Effector memory CD4-positive, alpha-beta T cell (primary cell): ENCODE data around the gene FAU.

Experiments used
- DNase-seq, 3 donors: peaks; one replicate each; pipeline ENCODE4 v3.0.0-alpha.2; 2020
- H3K27ac ChIP-seq: 2 replicates; pipeline ENCODE4 v1.7.0; 2013; ENCODE audit warnings: mild to moderate bottlenecking, low read length, moderate library complexity; ENCODE audit not compliant: insufficient read depth, poor library complexity, severe bottlenecking
- H3K27me3 ChIP-seq: replicated peaks from 2 replicates; pipeline ENCODE4 v1.7.0; 2013; ENCODE audit warnings: mild to moderate bottlenecking, low read length; ENCODE audit not compliant: insufficient read depth, control insufficient read depth, poor library complexity, severe bottlenecking
- H3K36me3 ChIP-seq: 2 replicates; pipeline ENCODE4 v1.7.0; 2013; ENCODE audit warnings: mild to moderate bottlenecking, low read length, moderate library complexity; ENCODE audit not compliant: control insufficient read depth, insufficient read depth
- H3K4me1 ChIP-seq: 2 replicates; pipeline ENCODE4 v1.7.0; 2013; ENCODE audit warnings: low read length, mild to moderate bottlenecking; ENCODE audit not compliant: control insufficient read depth, insufficient read depth, poor library complexity, severe bottlenecking
- H3K4me3 ChIP-seq: 2 replicates; pipeline ENCODE4 v1.7.0; 2013; ENCODE audit warnings: low read length, low read depth, mild to moderate bottlenecking; ENCODE audit not compliant: insufficient read depth, poor library complexity, severe bottlenecking
- H3K9me3 ChIP-seq: 2 replicates; pipeline ENCODE4 v1.7.0; 2013; ENCODE audit warnings: mild to moderate bottlenecking, low read length, moderate library complexity; ENCODE audit not compliant: control insufficient read depth
- total RNA-seq, 3 donors: gene quantifications; one replicate each; lab custom pipeline; 2026; lab: John Stamatoyannopoulos, UW

FAU gene
- 232 to 389 (median 334) reads per million in 3 donors for total RNA-seq

DNA sequence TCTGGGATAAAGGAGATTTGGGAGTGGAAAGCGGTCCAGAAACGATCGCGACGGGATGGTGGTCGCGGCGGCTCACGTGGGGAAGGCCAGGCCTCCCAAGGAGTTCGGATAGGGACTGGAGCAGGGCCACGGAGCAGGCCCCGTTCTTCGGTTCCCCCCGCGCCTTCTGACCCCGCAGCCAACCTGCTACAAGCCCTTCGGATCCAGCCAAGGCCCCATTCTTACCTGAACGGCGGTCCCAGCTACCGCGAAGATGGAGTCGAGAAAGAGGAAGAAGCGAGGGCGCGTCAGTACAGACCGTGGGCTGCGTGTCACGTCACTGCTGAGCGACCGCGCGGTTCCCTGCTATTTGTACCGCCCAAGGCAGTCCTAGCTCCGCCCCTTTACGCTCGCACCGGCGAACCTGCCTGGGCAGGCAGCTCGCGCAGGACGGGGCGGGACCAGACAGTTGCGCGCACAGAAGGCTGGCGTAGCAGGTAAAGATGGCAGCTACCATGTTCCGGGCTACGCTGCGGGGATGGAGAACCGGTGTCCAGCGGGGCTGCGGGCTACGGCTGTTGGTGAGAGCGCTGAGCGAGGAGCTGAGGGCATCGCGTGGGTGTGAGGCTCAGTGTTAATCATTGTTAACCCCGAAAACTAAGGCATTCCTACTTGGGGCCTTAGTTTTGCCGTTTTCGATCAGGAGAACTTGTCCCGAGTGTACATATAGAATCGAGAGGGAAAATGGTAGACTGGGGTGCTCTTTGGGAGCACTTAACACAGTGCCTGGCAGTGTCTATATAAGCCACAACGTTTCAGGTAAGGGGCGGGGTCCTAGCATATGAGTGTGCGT is at the start of gene FAU, which contains the start of gene MRPL49:
Gene FAU, minus strand, starts transcription at position 270 of the 832 bp plus-strand sequence. CDS start 321 bp downstream, outside the sequence.
Gene MRPL49, plus strand, starts transcription at position 457 of the 832 bp plus-strand sequence. Its CDS starts 26 bp downstream, at position 483.
- Histone ChIP-seq H3K36me3 (peaks cover 58% of the 10 kb centered on the region), H3K4me1 (peaks cover 15% of the 10 kb centered on the region), H3K27me3 (no peaks in the 10 kb centered on the region), H3K27ac (peak within 1 kb of the TSS; percentile 94), H3K9me3 (no peaks in the 10 kb centered on the region), H3K4me3 (peak within 1 kb of the TSS; percentile 80)
- peak; percentile 97 to 98 (median 97) for DNase-seq

DNA sequence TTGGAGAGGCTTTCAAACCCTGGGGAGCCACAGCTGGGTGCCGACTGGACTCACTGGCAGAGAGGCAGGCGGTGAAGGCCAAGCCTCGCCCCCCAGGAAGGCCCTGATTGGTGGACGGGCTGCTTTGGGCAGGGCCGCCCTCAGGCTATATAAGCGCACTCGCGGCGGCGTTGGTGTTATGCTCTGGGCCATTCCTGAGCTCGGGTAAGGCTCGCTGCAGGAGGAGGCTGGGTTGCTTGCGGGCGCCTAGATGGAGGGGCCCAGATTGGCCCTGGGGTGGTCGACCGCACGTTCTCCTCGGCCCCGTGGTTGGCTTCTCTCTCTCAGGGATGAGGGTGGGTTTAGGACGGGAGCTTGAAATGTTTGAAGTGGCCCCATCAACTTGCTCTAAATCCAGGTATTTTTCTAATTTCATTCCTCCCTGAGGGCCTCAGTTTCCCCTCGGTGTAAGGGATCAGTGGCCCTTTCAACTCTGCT is 48.2 kb upstream of the FAU start, which contains the start of gene SPDYC:
Gene SPDYC, plus strand, starts transcription at position 176 of the 477 bp plus-strand sequence. CDS start 1,125 bp downstream, outside the sequence.
- Histone ChIP-seq H3K27me3 (no peaks in the 10 kb centered on the region), H3K4me1 (no peaks in the 10 kb centered on the region), H3K27ac (no peak within 1 kb of the TSS), H3K9me3 (no peaks in the 10 kb centered on the region), H3K4me3 (no peak within 1 kb of the TSS), H3K36me3 (no peaks in the 10 kb centered on the region)
- no peak for DNase-seq

DNA sequence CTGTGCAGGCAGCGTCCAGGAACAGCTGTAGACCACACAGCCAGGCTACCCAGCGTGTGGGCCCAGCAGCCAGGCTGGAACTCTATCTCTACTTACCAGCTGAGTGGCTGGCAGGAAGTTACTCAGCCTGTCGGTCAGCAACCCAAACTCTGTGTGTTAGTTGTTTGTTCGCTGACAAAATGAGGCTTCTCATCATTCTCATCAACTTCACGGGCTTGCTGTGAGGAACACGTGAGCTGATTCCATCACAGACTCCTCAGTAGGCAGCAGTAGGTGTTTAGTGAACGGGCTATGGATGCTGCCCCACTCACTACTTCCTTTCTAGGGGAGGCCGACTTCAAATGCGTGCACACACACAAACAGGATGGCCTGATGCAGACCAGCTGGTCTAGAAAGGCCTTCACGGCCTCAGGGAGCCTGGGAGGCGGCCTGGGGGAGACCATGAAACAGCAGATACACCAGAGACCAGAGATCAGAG is 47.3 kb upstream of the FAU start:
- no peaks in the 10 kb centered on the region for H3K4me1 ChIP-seq
- no peaks in the 10 kb centered on the region for H3K27me3 ChIP-seq
- no peak overlapping the region for H3K27ac ChIP-seq
- no peaks in the 10 kb centered on the region for H3K9me3 ChIP-seq
- no peak overlapping the region for H3K4me3 ChIP-seq
- H3K36me3 ChIP-seq, result no peaks in the 10 kb centered on the region
- no peak for DNase-seq

DNA sequence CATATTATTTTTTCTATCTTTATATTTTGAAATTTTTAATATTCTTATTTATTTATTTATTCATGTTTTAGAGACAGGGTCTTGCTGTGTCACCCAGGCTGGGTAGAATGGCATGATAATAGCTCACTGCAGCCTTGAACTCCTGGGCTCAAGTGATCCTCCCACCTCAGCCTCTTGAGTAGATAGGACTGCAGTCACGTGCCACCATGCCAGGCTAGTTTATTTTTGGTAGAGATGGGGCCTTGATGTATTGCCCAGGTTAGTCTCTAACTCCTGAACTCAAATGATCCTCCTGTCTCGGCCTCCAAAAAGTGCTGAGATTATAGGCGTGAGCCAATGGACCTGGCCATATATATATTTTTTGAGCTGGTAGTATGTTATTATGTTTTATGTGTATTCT is 45.7 kb upstream of the FAU start:
- Histone ChIP-seq H3K4me3 (no peak overlapping the region), H3K4me1 (no peaks in the 10 kb centered on the region), H3K36me3 (no peaks in the 10 kb centered on the region), H3K27ac (no peak overlapping the region), H3K27me3 (no peaks in the 10 kb centered on the region), H3K9me3 (no peaks in the 10 kb centered on the region)
- no peak for DNase-seq

DNA sequence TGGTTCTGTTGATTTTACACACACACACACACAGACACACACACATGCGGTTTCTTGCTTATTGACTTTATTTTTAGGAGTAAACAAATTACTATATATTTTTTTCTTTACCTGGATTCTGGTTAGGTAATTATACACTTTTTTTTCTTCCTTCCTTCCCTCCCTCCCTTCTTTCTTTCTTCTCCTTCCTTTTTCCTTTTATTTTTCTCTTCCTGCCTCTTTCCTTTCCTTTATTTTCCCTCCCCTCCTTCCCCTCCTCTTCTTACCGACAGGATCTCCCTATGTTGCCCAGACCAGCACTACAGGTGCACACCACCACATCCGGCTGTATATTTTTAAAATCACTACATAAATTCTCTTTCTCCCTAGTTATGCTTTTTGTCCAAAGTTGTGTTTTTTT is 45.0 kb upstream of the FAU start:
- no peaks in the 10 kb centered on the region for H3K4me1 ChIP-seq
- H3K9me3 ChIP-seq, result no peaks in the 10 kb centered on the region
- no peaks in the 10 kb centered on the region for H3K27me3 ChIP-seq
- no peak overlapping the region for H3K4me3 ChIP-seq
- H3K36me3 ChIP-seq, result no peaks in the 10 kb centered on the region
- DNase-seq, result no peak
- H3K27ac ChIP-seq, result no peak overlapping the region

DNA sequence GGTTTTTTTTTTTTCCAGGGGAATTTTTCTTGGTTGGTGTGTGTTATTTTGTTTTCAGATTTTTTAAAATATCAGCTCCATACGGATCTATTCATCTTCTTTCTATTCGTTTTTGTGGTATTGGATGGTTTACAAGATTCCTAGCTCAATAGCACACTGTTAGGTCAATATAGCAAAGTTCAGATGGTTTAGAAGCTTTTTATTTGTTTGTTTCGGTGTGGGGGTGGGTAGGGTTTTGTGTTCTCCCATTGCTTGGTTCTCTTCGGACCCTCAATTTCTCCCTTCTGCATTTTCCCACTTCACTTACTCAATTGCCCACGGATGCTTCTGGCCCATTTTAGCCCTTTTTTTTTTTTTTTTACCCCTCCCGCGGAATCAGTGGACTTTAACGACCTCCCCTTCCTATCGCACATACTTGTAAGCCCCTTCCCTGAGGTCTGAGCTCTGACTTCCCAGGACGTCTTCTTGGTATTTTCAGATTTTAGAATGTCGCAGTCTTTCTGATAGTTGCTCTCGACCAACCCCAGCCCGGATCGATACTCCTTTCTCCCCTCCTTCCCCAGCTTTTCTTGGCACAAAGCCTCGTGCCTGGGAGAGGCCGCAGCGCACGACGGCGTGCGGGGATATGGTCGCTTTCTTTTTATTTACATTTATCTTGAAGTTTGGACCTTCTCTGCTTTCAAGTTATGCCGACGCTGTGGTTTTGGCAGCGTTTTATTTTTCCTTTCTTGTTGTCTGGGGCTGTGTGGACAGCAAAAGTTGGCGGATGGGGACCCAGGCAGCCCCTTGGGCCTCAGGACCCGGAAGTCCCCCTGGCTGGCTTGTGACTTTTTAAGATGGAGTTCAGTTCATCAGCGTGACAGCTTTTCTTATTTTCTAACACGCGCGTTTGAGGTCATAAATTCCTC is 43.7 kb upstream of the FAU start:
- H3K4me3 ChIP-seq, result no peak overlapping the region
- DNase-seq, result no peak
- no peaks in the 10 kb centered on the region for H3K4me1 ChIP-seq
- no peak overlapping the region for H3K27ac ChIP-seq
- H3K36me3 ChIP-seq, result no peaks in the 10 kb centered on the region
- no peaks in the 10 kb centered on the region for H3K27me3 ChIP-seq
- no peaks in the 10 kb centered on the region for H3K9me3 ChIP-seq

DNA sequence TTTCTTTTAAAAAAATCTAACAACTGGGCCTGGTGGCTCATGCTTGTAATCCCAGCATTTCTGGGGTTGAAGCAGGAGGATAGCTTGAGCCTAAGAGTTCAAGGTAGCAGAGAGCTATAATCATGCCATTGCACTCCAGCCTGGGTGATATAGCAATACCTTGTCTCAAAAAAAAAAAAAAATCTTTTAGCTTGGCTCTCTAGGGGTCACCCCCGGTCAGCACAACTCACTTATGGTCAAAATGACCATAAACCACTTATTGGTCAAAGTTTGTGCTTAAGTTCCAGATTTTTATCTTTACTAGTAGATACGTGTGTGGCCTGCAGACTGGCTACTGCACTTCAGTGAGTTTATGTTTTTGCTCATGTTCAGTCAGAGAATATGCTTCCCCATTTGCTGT is 41.8 kb upstream of the FAU start:
- DNase-seq, result no peak
- H3K9me3 ChIP-seq, result no peaks in the 10 kb centered on the region

DNA sequence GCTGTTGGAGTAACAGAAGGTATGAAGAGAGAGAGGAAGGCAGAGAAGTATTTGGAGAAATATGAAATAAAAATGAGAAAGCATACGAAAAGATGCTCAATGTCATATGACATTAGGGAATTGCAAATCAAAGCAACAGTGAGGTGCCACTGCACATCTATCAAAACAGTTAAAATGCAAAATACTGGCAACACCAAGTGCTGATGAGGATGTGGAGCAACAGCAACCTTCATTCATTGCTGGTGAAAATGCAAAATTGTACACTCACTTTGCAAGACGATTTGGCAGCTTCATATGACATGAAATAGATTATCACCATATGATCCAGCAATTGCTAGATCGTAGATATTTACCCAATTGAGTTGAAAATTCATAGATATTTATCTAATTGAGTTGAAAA is 38.7 kb upstream of the FAU start:
- DNase-seq, result no peak

More for the DNA sequence above, 41.8 kb upstream of the FAU start:
- no peaks in the 10 kb centered on the region for H3K4me1 ChIP-seq
- no peaks in the 10 kb centered on the region for H3K27me3 ChIP-seq
- no peak overlapping the region for H3K27ac ChIP-seq
- no peaks in the 10 kb centered on the region for H3K36me3 ChIP-seq
- H3K4me3 ChIP-seq, result no peak overlapping the region

DNA sequence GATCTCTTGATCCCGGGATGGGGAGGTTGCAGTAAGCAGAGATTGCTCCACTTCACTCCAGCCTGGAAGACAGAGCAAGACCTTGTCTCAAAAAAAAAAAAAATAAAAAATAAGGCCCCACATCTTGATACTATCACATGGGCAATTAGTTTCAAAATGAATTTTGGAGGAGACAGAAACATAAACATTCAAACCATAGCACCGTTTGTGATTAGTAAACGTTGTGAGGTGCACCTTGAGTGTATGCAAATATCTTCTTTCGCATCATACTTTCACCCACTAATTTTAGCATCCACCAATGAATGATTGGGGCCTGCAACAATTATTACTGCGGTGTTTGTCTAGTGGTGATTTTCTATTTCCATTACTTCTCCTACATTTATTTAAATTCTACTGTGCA is 37.1 kb upstream of the FAU start:
- no peak overlapping the region for H3K4me3 ChIP-seq
- no peaks in the 10 kb centered on the region for H3K36me3 ChIP-seq
- no peak overlapping the region for H3K27ac ChIP-seq
- no peak for DNase-seq
- no peaks in the 10 kb centered on the region for H3K9me3 ChIP-seq
- H3K4me1 ChIP-seq, result no peaks in the 10 kb centered on the region
- no peaks in the 10 kb centered on the region for H3K27me3 ChIP-seq

More for the DNA sequence above, 38.7 kb upstream of the FAU start:
- no peaks in the 10 kb centered on the region for H3K27me3 ChIP-seq
- H3K4me3 ChIP-seq, result no peak overlapping the region
- H3K36me3 ChIP-seq, result no peaks in the 10 kb centered on the region
- no peaks in the 10 kb centered on the region for H3K4me1 ChIP-seq
- H3K9me3 ChIP-seq, result no peaks in the 10 kb centered on the region
- no peak overlapping the region for H3K27ac ChIP-seq
